Mucosa of descending colon (tissue), 3 donors: ENCODE results near the gene ST6GALNAC1. TPM values are rescaled to one million over a fixed set of nuclear protein-coding genes. Genes with fewer than 3 reads are reported as not detected.
"Not testable (repeated sequence)": the region's sequence is repeated elsewhere in the genome, so short reads cannot be mapped to it uniquely, and the experiment has no call there.

ENCODE experiments used
- ATAC-seq: fragments of 200-7000 bp; cut with Tn5 transposase; one replicate; pipeline ENCODE4 v1.9.1; 2020; ENCODE audit warnings: mild to moderate bottlenecking, moderate library complexity
- DNase-seq, 3 donors: peaks; one replicate each; pipeline ENCODE4 v3.0.0-alpha.2; 2020
- H3K36me3 ChIP-seq: fragments of 200-600 bp; one replicate; pipeline ENCODE4 v1.8.0; 2021; ENCODE audit warnings: low read depth, mild to moderate bottlenecking
- H3K4me1 ChIP-seq: fragments of 200-600 bp; one replicate; pipeline ENCODE4 v1.8.0; 2021; ENCODE audit warnings: low read depth, mild to moderate bottlenecking
- H3K4me3 ChIP-seq: fragments of 200-600 bp; one replicate; pipeline ENCODE4 v1.8.0; 2021; ENCODE audit warnings: mild to moderate bottlenecking
- H3K9me3 ChIP-seq: fragments of 200-600 bp; one replicate; pipeline ENCODE4 v1.8.0; 2021; ENCODE audit warnings: mild to moderate bottlenecking
- intact Hi-C, 2 donors: fragments of 100-400 bp; cut with DNase I in 1 of 2; cut with micrococcal nuclease in 1 of 2; formaldehyde crosslinking; loops; one replicate each; pipeline versions ENCODE4 v1.11.0 to v1.11.1; 2022; cut with DNase I, micrococcal nuclease
- total RNA-seq, 3 donors: library from RNA; stranded (reverse); fragmentation: NEBNext Ultra II Directional in 2 of 3; extraction: Animal tissue kit (Norgen Biotek cat#: 25700) in 2 of 3; gene quantifications; one replicate each; pipeline versions ENCODE4 v1.2.1 to v1.2.4, GENCODE V29; 2021 to 2023
- TF ChIP-seq, protein P1 (sequence below): fragments of 200-600 bp; IDR thresholded peaks from one replicate; pipeline ENCODE4 v1.8.0; 2022; ENCODE audit warnings: antibody characterized with exemption, mild to moderate bottlenecking
- donor health status: DM: no; HTN: no; CAD: no; lungs with moderate emphysema.
- donor health status: DM: no; HTN: no; CAD: no.
- donor health status: DM: no; HTN: yes; CAD: no.

The ST6GALNAC1 gene
- total RNA-seq, 3 donors from 2014 or later, result 90.2 to 363 (median 336) TPM

- ATAC-seq, result no peak
- H3K4me1 ChIP-seq, result no peaks in the 10 kb centered on the region
- intact Hi-C loops, result no loop called here
These were observed 17.1 kb downstream of the ST6GALNAC1 start for GRCh38 chr17:76626442-76626841.

GRCh38 chr17:76625496-76625895 lies 18.1 kb downstream of the ST6GALNAC1 start:
- H3K4me1 ChIP-seq, result no peaks in the 10 kb centered on the region
- DNase-seq (no peak), ATAC-seq (no peak)
- no peak overlapping the region for H3K4me3 ChIP-seq
- H3K9me3 ChIP-seq, result no peaks in the 10 kb centered on the region
- no peaks in the 10 kb centered on the region for H3K36me3 ChIP-seq
- intact Hi-C loops, result no loop called here
- TF ChIP-seq, protein P1, sequence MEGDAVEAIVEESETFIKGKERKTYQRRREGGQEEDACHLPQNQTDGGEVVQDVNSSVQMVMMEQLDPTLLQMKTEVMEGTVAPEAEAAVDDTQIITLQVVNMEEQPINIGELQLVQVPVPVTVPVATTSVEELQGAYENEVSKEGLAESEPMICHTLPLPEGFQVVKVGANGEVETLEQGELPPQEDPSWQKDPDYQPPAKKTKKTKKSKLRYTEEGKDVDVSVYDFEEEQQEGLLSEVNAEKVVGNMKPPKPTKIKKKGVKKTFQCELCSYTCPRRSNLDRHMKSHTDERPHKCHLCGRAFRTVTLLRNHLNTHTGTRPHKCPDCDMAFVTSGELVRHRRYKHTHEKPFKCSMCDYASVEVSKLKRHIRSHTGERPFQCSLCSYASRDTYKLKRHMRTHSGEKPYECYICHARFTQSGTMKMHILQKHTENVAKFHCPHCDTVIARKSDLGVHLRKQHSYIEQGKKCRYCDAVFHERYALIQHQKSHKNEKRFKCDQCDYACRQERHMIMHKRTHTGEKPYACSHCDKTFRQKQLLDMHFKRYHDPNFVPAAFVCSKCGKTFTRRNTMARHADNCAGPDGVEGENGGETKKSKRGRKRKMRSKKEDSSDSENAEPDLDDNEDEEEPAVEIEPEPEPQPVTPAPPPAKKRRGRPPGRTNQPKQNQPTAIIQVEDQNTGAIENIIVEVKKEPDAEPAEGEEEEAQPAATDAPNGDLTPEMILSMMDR, result no peak

More at GRCh38 chr17:76626442-76626841, 17.1 kb downstream of the ST6GALNAC1 start:
- Histone ChIP-seq H3K4me3 (no peak overlapping the region), H3K36me3 (no peaks in the 10 kb centered on the region), H3K9me3 (no peaks in the 10 kb centered on the region)
- DNase-seq, result no peak
- TF ChIP-seq, protein P1, result no peak

DNA sequence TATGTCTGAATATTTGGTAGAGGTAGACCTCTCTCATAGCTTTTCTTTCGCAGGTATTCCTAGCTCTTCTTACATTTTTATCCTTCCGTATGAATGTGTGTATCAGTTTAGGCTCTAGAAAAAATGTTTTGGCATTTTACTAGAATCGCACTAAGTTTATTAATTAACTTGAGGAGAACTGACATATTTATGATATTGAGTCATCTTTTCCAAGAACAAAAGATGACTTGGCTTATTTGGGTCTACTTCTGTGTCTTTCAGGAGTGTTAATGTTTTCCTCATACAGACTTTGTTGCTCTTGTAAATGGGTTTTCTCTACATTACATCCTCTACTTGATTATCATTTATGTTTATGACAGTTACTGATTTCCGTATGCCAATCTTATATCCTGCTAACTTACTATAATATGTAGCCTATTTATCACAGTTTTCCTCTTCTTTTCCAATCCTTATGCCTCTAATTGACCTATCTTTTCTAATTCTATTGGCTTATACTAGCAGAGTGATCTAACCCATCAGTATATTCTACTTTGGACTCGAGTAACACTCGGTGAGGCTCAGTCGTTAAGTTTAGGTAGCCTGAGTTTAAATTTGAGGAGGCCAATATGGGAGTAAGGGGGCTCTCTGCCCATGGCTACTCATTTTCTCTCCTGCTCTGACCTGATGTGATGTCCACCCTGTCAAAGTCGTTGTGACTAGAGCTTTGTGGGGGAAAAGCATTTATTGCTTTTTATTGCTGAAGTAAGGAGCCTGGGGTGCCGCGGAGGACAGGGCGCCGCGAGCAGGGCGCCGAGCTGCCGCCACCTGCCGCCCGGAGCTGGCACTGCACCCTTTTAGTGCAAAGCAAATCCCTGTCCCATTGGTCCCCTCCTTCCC lies 20.0 kb downstream of the ST6GALNAC1 start:
- DNase-seq (peak; percentile 75 to 85 (median 83)), ATAC-seq (peak; percentile 80)
- no peaks in the 10 kb centered on the region for H3K9me3 ChIP-seq
- H3K4me3 ChIP-seq, result no peak overlapping the region
- no peaks in the 10 kb centered on the region for H3K4me1 ChIP-seq
- intact Hi-C loops, result no loop called here
- no peaks in the 10 kb centered on the region for H3K36me3 ChIP-seq
- TF ChIP-seq, protein P1, result peak; percentile 93

DNA sequence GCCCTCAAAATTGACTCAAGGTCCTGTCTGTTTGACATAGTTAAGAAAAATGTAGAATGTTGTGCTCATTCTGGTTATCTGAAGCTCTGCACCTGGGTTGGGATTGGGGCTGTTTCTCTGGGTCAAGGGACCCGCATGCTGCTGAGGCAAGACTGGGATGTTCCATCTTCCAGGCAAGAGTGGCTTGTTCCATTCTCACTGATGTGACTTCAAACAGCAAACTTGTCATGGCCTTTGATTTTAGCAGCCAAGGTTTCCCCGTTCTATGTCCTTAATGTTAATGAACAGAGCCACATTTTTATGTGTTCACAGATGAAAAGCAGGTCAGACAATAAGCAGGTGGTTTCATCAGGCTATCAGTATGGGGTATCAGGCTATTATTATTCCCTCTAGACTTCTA lies 25.7 kb downstream of the ST6GALNAC1 start:
- intact Hi-C loops, result no loop called here

GRCh38 chr17:76614912-76615617 lies 28.5 kb downstream of the ST6GALNAC1 start:
- Histone ChIP-seq H3K9me3 (no peaks in the 10 kb centered on the region), H3K36me3 (no peaks in the 10 kb centered on the region), H3K4me1 (no peaks in the 10 kb centered on the region), H3K4me3 (no peak overlapping the region)
- no peak for ATAC-seq
- DNase-seq, result no peak
- intact Hi-C loops, result no loop called here
- TF ChIP-seq, protein P1, result no peak

More for the DNA sequence above, 25.7 kb downstream of the ST6GALNAC1 start:
- TF ChIP-seq, protein P1, result no peak
- no peak for DNase-seq
- H3K9me3 ChIP-seq, result no peaks in the 10 kb centered on the region
- no peak overlapping the region for H3K4me3 ChIP-seq
- no peaks in the 10 kb centered on the region for H3K36me3 ChIP-seq
- no peak for ATAC-seq
- no peaks in the 10 kb centered on the region for H3K4me1 ChIP-seq

- DNase-seq, result not testable (repeated sequence)
These were observed 29.3 kb downstream of the ST6GALNAC1 start for GRCh38 chr17:76614064-76614759.

More at GRCh38 chr17:76614064-76614759, 29.3 kb downstream of the ST6GALNAC1 start:
- H3K36me3 ChIP-seq, H3K4me3 ChIP-seq, ATAC-seq, intact Hi-C loops, H3K9me3 ChIP-seq, H3K4me1 ChIP-seq: not testable (repeated sequence)
